Hematopoietic multipotent progenitor cell treated with erythropoietin and hydrocortisone succinate and interleukin-3 and kit ligand, for 4 days (in vitro differentiated cells): ENCODE measurements around the gene ASPRV1.
A peak's percentile ranks its signal among the peaks of the same experiment; 100 is the strongest.

Source experiments
- DNase-seq: peaks from one replicate; pipeline ENCODE4 v3.0.0-alpha.2; 2015

ASPRV1 gene

DNA sequence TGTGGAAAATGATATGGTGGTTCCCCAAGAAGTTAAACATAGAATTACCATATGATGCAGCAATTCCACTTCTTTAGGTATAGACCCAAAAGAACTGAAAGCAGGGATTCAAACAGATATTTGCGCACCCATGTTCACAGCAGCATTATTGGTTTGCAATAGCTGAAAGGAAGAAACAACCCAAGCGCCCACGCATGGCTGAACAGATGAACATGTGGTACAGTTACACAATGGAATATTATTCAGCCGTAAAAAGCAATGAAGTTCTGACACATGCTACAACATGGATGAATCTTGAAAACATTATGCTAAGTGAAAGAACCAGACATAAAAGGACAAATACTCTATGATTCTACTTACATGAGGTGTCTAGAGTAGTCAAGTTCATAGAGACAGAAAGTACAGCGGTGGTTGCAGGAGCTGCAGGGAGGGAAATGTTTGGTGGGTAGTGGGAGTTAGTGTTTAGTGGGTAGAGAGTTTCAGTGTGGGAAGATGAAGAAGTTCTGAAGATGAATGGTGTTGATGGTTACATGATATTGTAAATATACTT is 26.7 kb upstream of the ASPRV1 start:
- no peak for DNase-seq

DNA sequence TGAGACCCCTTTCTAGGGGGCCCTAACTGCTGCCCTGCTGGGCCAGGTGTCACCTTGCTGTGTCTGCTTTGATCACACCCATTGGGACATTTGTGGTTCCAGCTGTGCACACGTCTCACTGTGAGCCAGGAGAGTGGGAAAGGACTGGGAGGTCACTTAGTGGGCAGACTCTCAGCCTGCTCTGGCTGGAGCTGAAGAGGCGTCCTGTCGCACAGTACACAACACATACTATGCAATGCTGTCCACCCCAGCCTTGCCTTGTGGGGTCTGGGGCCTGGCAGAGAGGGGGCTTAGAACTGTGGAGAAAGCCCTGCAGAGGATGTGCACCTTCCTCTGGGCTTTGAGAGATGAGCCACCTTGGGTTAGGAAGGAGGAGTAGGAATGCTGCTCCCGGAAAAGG is 25.3 kb upstream of the ASPRV1 start:
- DNase-seq: no peak

DNA sequence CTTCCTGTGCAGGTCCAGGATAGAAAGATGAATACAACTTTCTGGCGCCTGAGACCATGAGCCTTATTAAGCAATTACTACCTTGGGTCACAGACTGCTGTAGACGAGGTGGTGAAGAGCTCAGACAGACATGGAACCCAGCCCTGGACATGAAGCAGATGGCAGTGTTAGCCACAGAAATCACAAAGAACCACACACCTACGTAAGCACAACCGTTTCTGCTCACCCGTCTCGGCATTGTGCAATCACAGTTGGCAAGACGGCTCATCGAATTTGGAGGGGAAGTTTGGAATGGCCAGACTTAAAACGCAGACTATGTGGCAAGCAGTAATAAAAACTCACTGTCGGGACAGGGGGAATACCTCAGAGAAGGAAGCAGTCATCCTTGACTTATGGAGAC is 24.3 kb upstream of the ASPRV1 start:
- peak; percentile 89 for DNase-seq

DNA sequence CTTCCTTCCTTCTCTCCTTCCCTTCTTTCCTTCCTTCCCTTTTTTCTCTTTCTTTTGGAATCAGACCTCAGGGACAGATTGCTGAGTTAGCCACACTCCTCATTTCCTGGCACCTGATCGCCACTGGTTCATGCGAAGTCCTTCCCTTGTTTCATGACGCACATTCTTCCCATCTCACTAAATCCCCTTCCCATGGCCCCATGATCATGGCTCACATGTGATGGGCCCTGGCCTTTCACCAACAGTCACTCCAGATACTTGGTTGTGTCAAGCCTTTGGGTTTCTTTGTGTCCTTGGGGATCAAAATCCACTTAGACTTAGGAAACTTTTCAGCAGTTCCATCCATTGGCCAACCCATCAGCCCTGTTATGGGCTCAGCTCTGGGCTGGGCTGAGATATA is 23.8 kb upstream of the ASPRV1 start:
- no peak for DNase-seq

DNA sequence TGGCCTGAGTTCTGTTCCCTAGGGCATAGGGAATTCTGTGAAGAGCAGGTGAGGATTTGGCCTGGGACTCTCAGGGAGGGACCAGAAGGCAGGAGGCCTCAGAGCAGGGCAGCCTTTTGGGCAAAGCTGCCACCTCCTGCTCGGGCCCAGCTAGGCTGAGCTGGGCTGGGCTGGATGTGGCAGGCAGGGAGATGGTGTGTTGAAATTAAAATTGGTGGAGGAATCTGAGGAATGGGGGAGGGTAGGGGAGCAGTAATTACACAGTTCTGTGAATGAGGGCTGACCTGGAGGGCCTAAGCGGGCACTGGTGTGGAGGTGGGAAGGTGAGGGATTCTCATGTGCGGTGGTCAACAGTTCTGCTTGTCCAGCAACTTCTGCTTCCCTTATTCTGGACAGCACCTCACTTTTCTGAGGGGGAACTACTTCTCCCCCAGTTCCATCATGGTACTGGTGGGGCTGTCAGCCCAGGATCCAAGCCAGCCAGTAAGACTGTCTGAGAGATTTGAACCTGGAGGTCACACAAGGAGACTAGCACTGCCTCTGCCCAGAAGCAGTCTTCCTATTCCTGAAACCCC is 22.0 kb upstream of the ASPRV1 start:
- no peak for DNase-seq

DNA sequence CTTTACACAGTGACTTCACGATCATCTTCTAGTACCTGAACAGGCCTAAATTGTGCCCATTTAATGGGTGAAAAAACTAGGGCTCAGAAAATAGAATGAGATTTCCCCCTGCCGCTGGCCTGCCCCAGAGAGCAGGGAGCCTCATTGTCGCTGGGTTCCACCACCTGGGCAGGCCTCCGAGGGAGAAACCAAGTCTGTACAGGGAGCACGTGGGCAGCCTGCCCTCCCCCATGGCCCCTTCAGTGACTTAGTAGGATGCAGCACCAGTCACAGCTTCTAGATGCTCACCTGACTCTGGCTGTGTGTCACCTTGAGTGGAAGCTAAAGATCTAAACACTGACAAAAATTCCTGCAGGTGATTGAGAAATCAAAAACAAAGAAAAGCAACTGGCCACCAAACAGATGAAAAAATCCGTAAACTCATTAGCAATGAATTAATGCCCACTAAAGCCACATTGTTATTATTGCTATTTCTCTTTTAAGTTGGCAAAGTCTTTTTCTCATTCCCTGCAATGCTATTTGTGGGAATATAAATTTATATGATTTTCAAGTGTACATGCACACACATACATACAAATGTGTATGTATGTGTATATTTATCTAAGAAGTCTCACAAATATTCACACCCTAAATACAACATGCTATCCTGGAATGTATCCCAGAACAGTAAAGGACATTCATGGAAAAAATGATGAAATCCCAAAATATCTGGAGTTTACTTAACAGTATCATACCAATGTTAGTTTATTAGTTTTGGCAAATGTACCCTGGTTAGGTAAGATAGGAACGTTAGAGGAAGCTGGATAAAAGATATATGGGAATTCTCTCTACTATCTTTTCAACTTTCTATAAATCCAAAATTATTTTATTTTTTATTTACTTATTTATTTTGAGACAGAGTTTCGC is 18.7 kb upstream of the ASPRV1 start:
- no peak for DNase-seq

DNA sequence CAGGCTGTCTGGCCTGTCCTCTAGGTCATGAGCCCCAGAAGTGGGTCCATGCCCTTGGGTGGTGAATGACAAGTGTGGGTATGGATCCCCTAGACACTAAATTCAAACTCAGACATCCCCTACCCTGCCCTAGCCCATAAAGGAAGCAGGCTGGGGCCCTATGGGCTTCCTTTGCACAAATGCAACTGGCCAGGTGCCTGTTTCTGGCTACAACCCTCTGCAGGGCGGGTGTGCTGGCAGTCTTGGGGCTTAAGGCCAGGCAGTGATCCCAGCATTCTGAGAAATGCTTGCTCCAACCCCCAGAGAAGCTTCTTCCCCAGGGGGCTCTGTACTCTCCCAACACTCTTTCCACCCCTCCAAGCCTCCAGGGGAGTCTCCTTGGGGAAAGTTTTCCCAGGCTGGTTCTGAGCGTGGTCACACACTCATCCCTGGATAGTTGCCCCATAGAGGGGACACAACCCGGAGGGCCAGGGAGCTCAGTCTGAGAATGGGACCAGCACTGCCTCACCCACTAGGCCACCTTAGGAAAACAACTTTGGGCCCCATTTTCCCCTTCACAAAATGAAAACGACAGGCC is 16.6 kb upstream of the ASPRV1 start:
- DNase-seq: no peak

DNA sequence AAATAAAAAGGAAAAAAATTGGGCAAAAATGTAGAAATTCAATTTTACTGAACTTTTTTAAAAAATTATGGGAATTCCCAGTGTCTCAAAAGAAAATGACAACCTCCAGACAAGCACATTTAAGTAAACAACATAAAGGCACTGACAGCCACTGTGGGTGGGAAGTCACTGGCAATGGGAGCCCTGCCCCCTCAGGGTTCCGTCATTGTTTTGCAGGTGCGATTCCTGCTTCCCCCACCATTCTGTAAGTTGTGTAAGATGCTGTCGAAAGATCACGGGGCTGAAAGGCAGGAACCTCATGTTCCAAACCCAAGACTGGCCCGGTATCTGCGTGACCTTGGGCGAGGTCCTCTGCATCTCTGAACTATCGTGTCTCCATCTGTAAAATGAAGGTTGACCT is 15.8 kb upstream of the ASPRV1 start:
- DNase-seq: no peak

DNA sequence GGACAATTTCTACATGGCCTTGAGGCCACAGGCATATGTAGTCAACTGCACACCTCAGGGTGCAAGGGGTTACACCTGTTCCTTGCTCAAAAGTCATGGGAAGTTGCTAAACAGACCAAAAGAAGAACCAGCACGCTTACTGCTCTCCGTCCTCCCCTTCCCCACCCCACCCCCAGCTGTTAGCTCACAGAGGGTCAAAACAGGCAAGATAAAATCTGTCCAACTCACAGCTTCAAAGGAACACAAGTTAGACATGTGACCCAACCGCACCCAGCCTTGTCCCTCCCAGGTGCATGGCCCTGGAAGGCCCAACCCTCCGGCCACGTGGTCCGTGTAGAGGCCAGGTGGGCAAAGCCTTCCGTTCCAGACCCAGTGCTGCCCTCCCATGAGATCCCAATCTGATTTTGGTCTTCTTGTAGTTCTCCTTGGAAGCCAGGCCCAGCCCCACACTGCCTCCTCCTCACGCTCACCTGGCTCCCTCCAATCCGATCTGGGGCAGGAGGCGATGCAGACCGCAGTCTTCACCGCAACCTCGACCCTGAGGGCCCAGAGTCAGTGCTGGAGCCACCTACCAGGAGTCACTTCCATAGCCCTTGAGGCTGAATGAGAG is 14.5 kb upstream of the ASPRV1 start:
- DNase-seq: peak; percentile 89

DNA sequence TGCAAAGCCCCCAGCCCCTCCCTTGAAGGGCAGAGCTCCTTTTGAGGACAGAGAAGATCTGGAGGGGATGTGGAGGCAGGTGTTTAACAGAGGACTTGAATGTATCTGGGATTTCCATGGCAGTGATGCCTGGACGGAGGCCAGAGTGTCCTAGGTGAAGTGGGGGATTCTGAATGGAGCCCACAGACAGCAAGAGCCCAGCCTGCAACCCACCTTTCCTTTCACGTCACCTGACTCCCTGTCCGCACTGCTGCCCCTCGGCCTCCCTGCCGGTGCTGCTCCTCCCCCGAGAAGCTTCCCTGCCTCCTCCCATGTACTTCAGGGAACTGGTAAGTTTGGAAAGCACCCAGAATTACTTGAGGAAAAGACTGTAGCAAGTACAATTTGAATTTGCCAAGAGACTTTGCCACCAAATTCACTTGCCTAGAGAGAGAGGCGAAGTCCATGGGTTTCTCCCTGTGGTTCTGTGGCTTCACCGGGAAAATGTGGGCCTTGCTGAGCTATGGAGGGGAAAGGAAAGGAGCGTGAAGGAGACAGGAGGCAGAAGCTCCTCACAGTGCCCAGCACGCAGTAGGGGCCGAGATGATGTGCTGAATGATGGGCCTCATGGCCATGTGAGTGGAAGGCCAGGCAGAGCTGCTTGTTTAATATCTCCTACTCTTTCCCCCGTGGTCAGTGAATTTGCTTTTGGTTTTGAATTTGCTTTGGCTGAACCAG is 13.9 kb upstream of the ASPRV1 start:
- DNase-seq: no peak

DNA sequence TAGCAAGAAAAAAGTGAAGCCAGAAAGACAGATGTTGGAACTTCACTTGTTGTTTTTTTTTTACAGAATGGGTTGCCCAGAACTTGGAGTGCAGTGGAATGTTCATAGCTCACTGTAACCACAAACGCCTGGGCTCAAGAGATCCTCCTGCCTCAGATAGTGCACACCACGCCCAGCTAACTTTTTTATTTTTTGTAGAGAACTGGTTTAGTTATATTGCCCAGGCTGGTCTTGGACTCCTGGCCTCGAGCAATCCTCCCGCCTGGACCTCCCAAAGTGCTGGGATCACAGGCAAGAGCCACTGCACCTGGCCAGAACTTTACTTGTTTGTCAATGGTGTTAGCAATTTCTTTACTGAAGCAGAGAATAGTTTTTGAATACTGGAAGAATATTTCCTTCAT is 11.9 kb upstream of the ASPRV1 start:
- peak; percentile 95 for DNase-seq

DNA sequence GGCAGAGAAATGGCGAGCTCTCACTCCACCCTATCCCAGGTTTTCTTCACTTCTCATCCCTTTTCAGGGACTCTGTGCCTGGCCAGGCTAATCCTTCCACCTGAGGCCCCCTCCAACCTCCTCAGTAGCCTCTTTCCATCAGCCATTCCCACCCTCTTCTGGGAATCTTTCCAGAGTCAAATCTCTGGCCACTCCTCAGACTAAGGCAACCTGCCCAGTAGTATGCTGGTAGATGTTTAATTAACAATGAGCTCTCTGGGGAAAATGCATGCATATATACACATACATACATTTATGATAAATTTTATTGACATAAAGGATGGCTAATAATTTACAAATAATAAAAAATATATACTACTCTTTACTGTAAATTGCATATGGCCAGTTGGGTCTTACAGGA is 11.4 kb upstream of the ASPRV1 start:
- DNase-seq: no peak

DNA sequence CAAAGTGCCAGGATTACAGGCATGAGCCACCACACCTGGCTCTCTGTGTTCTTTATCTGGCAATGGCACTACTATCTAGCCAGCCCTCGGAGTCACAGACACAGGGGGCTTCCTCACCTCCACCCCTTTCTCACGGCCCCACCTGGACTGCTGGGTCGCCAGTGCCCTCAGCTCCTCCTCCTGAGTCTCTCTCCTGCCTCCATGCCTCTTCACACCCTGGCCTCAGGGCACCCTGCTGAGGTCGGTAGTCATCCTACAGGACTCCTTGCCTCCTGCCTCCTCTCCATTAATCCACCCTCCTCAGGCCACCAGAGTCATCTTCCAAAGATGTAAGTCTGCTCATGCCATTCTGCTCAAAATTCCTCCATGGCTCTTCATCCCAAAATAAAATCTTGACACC is 8.6 kb upstream of the ASPRV1 start:
- DNase-seq: no peak

DNA sequence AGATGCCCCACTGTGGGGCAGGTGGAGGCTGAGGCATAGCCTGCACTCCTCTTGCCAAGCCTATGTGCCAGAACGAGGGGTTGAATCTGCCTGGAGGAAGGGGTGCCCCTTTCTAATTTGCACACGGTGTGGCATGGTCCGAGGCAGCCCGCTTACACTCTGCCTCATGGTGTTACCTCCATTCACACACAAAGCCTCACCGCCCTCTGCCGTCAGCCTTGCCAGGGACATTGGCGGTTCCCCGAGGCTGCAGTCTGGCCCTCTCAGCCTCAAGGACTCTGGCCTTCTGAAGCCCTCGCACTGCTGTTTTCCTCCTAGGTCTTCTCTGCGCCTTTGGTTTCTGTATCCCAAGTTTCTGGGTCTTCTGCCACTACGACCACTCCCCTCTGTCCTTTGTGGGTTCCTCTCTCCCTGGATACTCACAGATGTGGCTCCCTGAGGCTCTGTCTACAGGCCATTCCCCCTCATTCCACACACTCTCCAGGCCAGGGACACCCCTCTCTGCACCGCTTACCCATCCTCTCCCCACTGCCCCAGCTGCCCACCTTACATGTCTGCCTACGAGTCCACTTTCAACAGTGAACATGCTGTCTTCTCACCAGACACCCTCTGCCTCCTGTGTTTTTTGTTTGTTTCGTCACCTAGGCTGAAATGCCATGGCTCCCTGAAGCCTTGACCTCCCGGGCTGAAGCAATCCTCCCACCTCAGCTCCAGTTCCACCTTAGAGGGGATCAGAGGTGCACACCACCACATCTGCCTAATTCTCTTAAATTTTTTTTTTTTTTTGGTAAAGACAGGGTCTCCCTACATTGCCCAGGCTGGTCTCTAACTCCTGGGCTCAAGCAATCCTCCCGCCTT is 7.9 kb upstream of the ASPRV1 start:
- DNase-seq: no peak

DNA sequence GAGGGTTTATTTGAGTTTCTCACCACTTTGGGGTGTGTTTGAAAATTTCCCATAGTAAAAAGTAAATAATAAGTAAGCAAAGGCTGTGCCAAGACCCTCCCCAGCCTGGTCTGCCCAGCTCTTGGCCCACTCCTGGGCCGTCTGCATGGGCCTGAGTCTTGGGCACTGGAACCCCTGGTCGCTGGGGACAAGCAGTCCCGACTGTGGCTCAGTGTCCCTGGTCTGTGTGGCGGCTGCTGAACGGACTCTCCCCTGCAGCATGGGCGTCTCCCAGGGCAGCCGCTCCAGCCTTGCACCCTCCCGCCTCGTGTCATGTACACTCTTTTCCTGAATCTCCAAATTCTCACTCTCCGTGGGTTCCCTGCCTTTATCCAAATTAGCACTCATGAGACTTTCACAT is 7.2 kb upstream of the ASPRV1 start:
- DNase-seq: no peak

DNA sequence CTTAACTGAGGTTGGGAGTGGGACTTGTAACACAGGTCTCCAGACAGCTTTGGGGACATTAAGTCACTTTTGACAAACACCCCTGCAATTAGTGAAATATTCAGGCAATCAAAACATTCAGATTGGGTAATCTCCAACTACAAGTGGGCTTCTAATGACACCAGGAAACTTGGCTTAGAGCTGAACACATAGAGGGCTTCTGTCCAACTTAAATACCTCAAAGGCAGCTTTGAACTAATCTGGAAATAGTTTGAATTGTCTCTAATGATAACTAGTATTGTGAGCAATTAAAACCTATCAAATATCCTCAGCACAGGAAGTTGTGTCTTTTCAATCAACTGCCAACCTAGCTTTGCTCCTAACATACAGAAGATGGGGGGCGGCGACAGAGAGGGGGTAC is 5.1 kb upstream of the ASPRV1 start:
- DNase-seq: no peak

DNA sequence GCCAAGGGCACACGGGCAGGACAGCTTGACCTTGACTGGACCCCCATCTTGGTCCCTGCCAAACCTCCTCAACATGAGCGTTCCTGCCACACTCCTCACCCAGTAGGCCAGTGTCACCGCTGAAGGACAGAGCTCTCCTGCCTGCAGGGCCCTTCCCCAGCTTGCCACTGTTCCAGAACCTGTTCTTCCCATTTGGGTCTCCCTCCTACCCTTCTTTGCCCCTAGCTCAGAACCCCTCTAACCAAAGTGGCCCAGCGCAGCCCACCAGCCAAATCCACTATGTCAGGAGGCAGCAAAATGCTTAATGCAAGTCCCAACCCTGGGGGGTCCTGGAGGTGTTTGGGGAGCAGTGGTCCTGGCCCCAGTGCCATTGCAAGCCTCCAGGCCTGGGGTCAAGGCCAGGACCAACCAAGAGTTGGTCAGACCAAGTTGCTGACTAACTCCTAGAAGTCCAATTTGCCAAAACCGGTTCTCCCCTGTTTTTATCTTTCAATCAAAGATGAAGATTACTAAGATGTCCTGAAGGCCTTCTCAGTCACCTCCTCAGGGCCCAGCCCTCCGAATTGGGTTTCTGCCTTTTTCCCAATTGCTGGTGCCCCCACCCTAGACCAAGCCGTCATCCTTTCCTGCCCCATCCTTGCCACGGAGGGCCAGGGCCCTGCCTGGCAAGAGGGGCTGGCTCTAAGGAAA is 4.5 kb upstream of the ASPRV1 start:
- no peak for DNase-seq

DNA sequence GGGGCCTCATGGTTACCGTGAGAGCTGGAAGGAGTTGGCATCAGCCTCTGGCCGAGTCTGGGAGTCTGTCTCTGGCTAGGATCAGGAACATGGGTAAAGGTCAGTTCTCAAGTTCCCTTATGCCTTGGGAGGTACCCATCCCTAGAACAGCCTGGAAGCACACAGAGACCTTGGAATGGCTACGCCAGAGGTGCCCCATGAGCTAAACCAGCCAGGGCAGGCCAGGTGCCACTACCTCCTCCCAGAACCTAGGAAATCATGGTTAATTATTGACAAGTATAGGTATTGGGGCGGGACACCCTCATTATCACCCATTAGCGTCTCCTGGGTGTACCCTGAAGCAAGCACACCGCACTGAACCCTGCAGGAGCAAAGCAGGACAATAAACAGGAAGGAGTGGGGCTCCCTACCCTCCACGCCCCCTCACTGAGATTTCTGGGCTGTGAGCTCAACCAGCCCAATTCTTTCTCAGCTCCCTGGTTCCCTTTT is 3.0 kb upstream of the ASPRV1 start:
- DNase-seq: no peak

DNA sequence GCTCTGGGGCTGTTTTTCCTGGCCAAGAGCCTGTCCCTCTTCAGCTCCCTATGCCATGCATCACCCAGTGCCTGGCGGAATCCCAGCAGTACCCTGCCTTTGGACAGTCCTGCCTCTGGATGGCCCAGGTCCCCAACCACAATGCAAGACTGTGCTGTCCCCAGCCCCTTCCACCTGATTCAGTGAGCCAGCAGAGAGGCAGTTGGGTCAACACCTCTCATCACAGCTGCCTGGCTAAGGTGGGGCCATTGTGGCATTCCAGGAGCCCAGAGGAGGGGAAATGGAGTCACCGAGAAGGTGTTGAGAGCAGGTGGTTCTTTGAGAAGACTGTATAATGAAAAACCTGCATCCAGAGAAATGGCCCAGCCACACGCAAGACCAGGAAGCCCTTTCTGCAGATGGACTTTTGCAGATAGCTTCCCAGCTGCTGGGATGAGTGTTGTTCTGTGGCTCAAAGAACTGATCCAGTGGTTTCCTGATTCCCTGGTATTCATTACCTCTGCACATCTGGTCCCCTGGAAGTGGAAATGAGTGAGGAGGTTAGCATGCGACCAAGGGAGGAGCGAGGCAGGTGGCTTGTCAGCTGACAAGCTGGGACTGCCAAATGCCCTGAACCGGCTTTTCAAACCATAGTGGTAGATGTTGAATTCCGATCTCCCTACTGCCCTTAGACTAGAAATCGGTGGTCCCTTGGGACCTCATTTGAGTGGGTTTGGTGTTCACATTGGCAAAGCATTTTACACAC is 1.7 kb upstream of the ASPRV1 start:
- no peak for DNase-seq

DNA sequence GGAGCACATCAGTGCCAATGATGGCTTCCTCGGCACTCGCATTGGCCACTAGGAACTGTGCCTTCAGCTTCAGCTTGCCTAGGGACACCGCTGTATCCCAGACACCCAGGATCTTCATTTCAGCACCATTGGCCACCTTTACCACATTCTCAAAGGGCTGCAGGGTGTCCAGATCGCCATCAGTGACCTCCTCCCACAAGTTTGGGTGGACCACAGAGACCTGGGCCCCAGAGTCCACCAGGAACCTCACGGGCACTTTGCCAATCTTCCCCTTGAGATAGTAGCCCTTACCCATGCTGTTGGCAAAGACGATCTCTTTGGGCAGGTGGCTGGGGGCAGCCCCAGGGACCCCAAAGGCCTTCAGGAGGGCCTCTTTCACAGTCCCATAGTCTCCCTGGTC is 610 bp downstream of the ASPRV1 start:
- DNase-seq: no peak
